ENCODE measurements around the gene TMEM9.

TMEM9 gene

DNA sequence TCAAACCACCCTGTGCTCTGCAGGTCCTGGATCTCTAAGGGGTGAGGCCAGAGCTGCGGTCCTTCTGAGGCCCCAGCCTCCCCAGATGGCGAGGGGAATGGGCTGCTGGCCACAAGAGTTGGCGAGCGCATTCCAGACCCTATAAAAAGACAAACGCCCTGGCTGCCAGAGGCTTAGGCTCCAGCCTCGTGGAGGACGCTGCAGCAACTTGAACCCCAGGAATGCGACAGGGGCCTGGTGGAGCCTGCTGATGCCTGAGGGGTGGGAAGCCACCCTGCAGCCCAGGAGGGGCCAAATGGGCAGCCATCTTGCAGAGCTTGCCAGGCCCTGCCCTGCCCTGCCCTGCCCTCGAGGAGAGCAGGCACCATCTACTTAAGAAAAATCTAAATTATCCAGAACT, 50.6 kb downstream of the TMEM9 start:
- Histone ChIP-seq H3K9me3 (ENCODE audit: control insufficient read depth in 2 of 2, low read length in 2 of 2) (no peaks in the 10 kb centered on the region), H3K4me3 (ENCODE audit: low read length in 2 of 2) (no peak overlapping the region), H3K4me1 (ENCODE audit: control insufficient read depth, insufficient read depth, low read length) (peaks cover 4% of the 10 kb centered on the region), H3K27ac (ENCODE audit: low read length) (no peak overlapping the region), H3K9ac (ENCODE audit: low read length in 2 of 2) (no peak overlapping the region), H3K36me3 (ENCODE audit: control insufficient read depth in 2 of 2, insufficient read depth in 2 of 2, low read length in 2 of 2) (no peaks in the 10 kb centered on the region), H3K27me3 (ENCODE audit: control insufficient read depth in 1 of 2, insufficient read depth in 2 of 2, low read length in 2 of 2) (no peaks in the 10 kb centered on the region)

- no peaks in the 10 kb centered on the region for H3K9me3 ChIP-seq (ENCODE audit: control insufficient read depth in 2 of 2, low read length in 2 of 2)
- peaks cover 4% of the 10 kb centered on the region for H3K4me1 ChIP-seq (ENCODE audit: control insufficient read depth, insufficient read depth, low read length)
- H3K36me3 ChIP-seq (ENCODE audit: control insufficient read depth in 2 of 2, insufficient read depth in 2 of 2, low read length in 2 of 2) = no peaks in the 10 kb centered on the region
- peaks cover 0 to 3% of the 10 kb centered on the region in 2 donors for H3K27me3 ChIP-seq (ENCODE audit: control insufficient read depth in 1 of 2, insufficient read depth in 2 of 2, low read length in 2 of 2)
- H3K27ac ChIP-seq (ENCODE audit: low read length) = no peak overlapping the region
- H3K4me3 ChIP-seq (ENCODE audit: low read length in 2 of 2) = no peak overlapping the region
- no peak overlapping the region for H3K9ac ChIP-seq (ENCODE audit: low read length in 2 of 2)
Observed at GRCh38 chr1:201100169-201100930, 53.9 kb downstream of the TMEM9 start.

DNA sequence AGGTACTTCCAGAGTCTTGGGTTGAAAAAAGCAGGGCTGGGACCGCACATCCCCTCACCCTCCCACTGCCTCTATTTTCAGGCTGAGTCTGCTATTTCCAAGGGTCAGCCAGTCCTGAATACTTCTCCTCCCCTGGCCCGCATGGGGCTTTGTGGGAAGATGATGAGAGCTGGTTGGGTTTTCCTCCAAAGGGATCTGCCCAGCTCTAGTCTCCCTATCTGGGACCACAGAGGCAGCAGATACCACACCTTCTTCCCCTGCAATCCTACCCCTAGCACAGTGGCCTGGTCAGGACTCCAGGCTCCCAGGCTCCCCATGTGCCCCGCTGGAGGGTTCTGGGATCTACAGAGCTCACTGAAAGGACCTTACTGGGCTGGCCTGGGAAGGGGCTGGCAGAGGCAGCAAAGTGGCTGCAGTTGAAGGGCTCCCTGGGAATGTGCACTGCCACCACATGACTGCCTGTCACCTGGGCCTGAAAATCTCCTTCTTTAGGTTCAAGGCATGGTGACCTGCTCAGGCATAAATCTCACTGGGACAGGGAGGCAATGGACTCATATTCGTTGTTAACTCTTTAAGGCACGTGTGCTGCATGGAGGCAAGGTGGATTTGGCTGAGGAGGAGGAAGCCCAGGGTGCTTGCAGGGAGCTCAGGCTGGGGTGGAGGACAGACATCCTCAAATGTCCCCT, 55.1 kb downstream of the TMEM9 start:
- Histone ChIP-seq H3K4me1 (ENCODE audit: control insufficient read depth, insufficient read depth, low read length) (peaks cover 3% of the 10 kb centered on the region), H3K27ac (ENCODE audit: low read length) (no peak overlapping the region), H3K36me3 (ENCODE audit: control insufficient read depth in 2 of 2, insufficient read depth in 2 of 2, low read length in 2 of 2) (no peaks in the 10 kb centered on the region), H3K9ac (ENCODE audit: low read length in 2 of 2) (no peak overlapping the region), H3K27me3 (ENCODE audit: control insufficient read depth in 1 of 2, insufficient read depth in 2 of 2, low read length in 2 of 2) (peaks cover 0 to 3% of the 10 kb centered on the region in 2 donors), H3K4me3 (ENCODE audit: low read length in 2 of 2) (no peak overlapping the region), H3K9me3 (ENCODE audit: control insufficient read depth in 2 of 2, low read length in 2 of 2) (no peaks in the 10 kb centered on the region)

DNA sequence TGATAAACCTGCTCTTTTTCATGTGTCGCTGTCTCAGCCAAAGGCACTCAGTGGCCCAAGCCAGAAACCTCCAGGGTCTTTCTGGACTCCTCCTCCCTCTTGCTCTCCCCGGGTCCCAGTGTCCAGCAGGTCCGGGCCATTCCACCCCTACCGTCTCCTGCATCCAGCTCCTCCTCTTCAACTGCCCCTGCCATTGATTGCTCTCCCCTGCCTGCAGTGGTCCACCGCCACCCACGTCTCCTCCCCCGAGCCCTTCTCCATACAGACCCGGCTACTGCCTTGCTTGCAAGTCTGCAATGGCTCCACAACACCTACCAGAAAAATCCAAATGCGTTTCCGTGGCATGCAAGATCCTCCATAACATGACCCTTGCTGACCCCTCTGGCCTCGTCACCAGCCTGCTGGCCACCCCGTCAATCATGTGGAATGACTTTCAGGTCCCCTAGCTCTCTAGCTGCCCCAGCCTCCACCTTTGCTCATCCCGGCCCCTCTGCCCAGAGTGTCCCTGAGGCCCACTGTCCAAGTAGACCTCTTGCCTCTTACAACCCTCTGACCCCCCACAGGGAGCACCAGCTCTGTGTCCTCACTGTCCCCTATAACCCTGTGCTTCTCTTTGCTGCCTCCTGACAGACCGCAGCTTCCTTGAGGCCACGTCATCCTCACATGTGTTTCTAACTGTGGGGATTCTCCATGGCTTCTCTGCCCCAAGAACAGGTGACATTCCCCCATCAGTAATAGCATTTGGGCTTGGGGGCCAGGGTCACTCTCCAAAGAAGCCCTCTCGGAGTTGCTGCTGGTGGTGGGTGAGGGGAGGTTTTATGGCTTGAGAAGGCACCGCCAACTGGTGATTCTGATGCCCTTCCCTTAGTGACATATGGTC, 57.1 kb downstream of the TMEM9 start:
- no peaks in the 10 kb centered on the region for H3K4me1 ChIP-seq (ENCODE audit: control insufficient read depth, insufficient read depth, low read length)
- H3K9ac ChIP-seq (ENCODE audit: low read length in 2 of 2) = no peak overlapping the region
- H3K4me3 ChIP-seq (ENCODE audit: low read length in 2 of 2) = no peak overlapping the region
- H3K36me3 ChIP-seq (ENCODE audit: control insufficient read depth in 2 of 2, insufficient read depth in 2 of 2, low read length in 2 of 2) = no peaks in the 10 kb centered on the region
- peaks cover 0 to 3% of the 10 kb centered on the region in 2 donors for H3K27me3 ChIP-seq (ENCODE audit: control insufficient read depth in 1 of 2, insufficient read depth in 2 of 2, low read length in 2 of 2)
- no peak overlapping the region for H3K27ac ChIP-seq (ENCODE audit: low read length)
- no peaks in the 10 kb centered on the region for H3K9me3 ChIP-seq (ENCODE audit: control insufficient read depth in 2 of 2, low read length in 2 of 2)

GRCh38 chr1:201096041-201096461, 58.2 kb downstream of the TMEM9 start:
- H3K4me1 ChIP-seq (ENCODE audit: control insufficient read depth, insufficient read depth, low read length) = peaks cover 2% of the 10 kb centered on the region
- no peak overlapping the region for H3K9ac ChIP-seq (ENCODE audit: low read length in 2 of 2)

DNA sequence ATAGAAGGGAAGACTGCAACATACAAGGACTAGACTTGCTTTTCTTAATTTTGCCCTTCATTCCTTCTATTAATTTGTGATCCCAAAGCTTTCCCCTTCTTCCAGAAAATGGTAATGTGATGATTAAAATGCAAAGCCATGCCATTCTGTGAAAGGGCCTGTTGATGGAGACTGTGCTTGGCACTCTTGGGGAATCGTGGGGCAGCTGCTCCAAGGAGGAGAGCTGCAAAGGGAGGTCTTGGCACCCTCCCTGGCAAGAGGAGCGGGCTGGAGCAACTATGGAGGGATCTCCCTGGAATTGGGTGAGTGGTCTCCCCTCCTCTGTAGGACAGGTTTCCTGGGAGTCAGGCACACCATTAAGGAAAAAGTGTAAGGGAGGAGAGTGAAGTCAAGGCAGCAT, 58.7 kb downstream of the TMEM9 start:
- peaks cover 0 to 3% of the 10 kb centered on the region in 2 donors for H3K27me3 ChIP-seq (ENCODE audit: control insufficient read depth in 1 of 2, insufficient read depth in 2 of 2, low read length in 2 of 2)
- no peak overlapping the region for H3K27ac ChIP-seq (ENCODE audit: low read length)
- H3K9ac ChIP-seq (ENCODE audit: low read length in 2 of 2) = no peak overlapping the region
- no peaks in the 10 kb centered on the region for H3K36me3 ChIP-seq (ENCODE audit: control insufficient read depth in 2 of 2, insufficient read depth in 2 of 2, low read length in 2 of 2)
- no peaks in the 10 kb centered on the region for H3K9me3 ChIP-seq (ENCODE audit: control insufficient read depth in 2 of 2, low read length in 2 of 2)
- no peak overlapping the region for H3K4me3 ChIP-seq (ENCODE audit: low read length in 2 of 2)
- H3K4me1 ChIP-seq (ENCODE audit: control insufficient read depth, insufficient read depth, low read length) = peaks cover 3% of the 10 kb centered on the region

More at GRCh38 chr1:201096041-201096461, 58.2 kb downstream of the TMEM9 start:
- H3K27ac ChIP-seq (ENCODE audit: low read length) = no peak overlapping the region
- H3K4me3 ChIP-seq (ENCODE audit: low read length in 2 of 2) = no peak overlapping the region
- peaks cover 0 to 3% of the 10 kb centered on the region in 2 donors for H3K27me3 ChIP-seq (ENCODE audit: control insufficient read depth in 1 of 2, insufficient read depth in 2 of 2, low read length in 2 of 2)
- H3K9me3 ChIP-seq (ENCODE audit: control insufficient read depth in 2 of 2, low read length in 2 of 2) = no peaks in the 10 kb centered on the region
- no peaks in the 10 kb centered on the region for H3K36me3 ChIP-seq (ENCODE audit: control insufficient read depth in 2 of 2, insufficient read depth in 2 of 2, low read length in 2 of 2)

DNA sequence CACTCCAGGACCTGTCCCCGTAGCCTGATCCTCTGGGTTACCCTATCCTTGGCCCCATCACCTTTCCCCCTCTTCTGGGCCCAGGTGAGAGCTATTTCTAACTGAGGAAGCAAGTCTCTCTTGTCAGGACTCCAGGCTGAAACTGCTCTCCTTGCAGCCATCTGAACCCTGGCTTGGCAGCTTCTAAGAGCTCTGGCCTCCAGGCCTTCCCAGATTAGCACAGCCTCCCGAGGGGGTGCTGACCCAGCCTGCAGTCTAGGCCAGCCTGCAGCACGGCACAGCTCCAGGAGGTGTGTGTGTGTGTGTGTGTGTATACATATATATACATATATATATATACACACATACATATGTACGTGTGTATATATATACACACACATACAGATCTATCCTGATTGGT, 59.4 kb downstream of the TMEM9 start:
- H3K4me3 ChIP-seq (ENCODE audit: low read length in 2 of 2) = no peak overlapping the region

GRCh38 chr1:201093962-201094361, 60.3 kb downstream of the TMEM9 start:
- H3K27ac ChIP-seq (ENCODE audit: low read length) = no peak overlapping the region
- H3K9me3 ChIP-seq (ENCODE audit: control insufficient read depth in 2 of 2, low read length in 2 of 2) = no peaks in the 10 kb centered on the region
- no peak overlapping the region for H3K9ac ChIP-seq (ENCODE audit: low read length in 2 of 2)
- H3K27me3 ChIP-seq (ENCODE audit: control insufficient read depth in 1 of 2, insufficient read depth in 2 of 2, low read length in 2 of 2) = peaks cover 0 to 3% of the 10 kb centered on the region in 2 donors
- H3K36me3 ChIP-seq (ENCODE audit: control insufficient read depth in 2 of 2, insufficient read depth in 2 of 2, low read length in 2 of 2) = no peaks in the 10 kb centered on the region
- peaks cover 3% of the 10 kb centered on the region for H3K4me1 ChIP-seq (ENCODE audit: control insufficient read depth, insufficient read depth, low read length)
- no peak overlapping the region for H3K4me3 ChIP-seq (ENCODE audit: low read length in 2 of 2)

More for the DNA sequence above, 59.4 kb downstream of the TMEM9 start:
- Histone ChIP-seq H3K4me1 (ENCODE audit: control insufficient read depth, insufficient read depth, low read length) (peaks cover 3% of the 10 kb centered on the region), H3K9ac (ENCODE audit: low read length in 2 of 2) (no peak overlapping the region), H3K36me3 (ENCODE audit: control insufficient read depth in 2 of 2, insufficient read depth in 2 of 2, low read length in 2 of 2) (no peaks in the 10 kb centered on the region), H3K27me3 (ENCODE audit: control insufficient read depth in 1 of 2, insufficient read depth in 2 of 2, low read length in 2 of 2) (peaks cover 0 to 3% of the 10 kb centered on the region in 2 donors), H3K27ac (ENCODE audit: low read length) (no peak overlapping the region), H3K9me3 (ENCODE audit: control insufficient read depth in 2 of 2, low read length in 2 of 2) (no peaks in the 10 kb centered on the region)

DNA sequence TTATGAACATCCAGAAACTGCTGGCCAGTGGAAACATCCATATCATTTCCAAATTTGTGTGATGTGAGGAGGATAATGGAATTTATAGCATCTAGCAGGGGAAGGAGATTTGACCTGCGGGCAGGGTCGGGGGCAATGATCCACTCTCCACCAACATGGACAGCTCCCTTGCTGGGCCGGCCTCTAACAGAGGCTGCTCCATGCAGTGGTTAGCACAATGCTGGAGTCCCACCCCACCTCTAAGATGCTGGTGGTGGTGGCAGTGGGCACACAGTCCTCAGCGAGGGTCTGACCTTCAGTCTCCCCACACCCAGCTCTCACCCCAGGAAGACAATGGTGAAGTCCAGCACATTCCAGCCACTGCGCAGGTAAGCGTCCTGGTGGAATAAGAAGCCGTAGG, 60.7 kb downstream of the TMEM9 start:
- no peaks in the 10 kb centered on the region for H3K36me3 ChIP-seq (ENCODE audit: control insufficient read depth in 2 of 2, insufficient read depth in 2 of 2, low read length in 2 of 2)
- no peak overlapping the region for H3K4me3 ChIP-seq (ENCODE audit: low read length in 2 of 2)
- H3K27me3 ChIP-seq (ENCODE audit: control insufficient read depth in 1 of 2, insufficient read depth in 2 of 2, low read length in 2 of 2) = peaks cover 0 to 3% of the 10 kb centered on the region in 2 donors
- no peak overlapping the region for H3K27ac ChIP-seq (ENCODE audit: low read length)
- H3K9ac ChIP-seq (ENCODE audit: low read length in 2 of 2) = no peak overlapping the region
- H3K9me3 ChIP-seq (ENCODE audit: control insufficient read depth in 2 of 2, low read length in 2 of 2) = no peaks in the 10 kb centered on the region
- peaks cover 3% of the 10 kb centered on the region for H3K4me1 ChIP-seq (ENCODE audit: control insufficient read depth, insufficient read depth, low read length)

DNA sequence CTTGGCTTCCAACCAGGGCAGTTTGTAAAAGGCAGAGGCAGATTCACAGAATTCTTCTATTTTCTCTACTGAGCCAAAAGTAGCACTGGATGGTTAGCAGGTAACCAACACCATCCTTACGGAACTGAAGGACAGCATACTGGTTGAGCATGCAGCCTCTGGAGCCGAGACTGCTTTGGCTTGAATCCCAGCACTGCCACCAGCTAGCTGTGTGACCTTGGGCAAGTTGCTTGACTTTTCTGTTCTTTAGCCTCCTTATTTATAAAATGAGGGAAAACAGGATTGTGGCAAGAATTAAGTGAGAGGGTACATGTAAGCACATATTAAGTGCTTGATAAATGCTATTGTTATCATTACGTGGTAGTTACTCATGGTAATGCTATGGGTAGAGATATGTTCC, 61.5 kb downstream of the TMEM9 start:
- H3K36me3 ChIP-seq (ENCODE audit: control insufficient read depth in 2 of 2, insufficient read depth in 2 of 2, low read length in 2 of 2) = no peaks in the 10 kb centered on the region
- no peak overlapping the region for H3K27ac ChIP-seq (ENCODE audit: low read length)
- H3K4me3 ChIP-seq (ENCODE audit: low read length in 2 of 2) = no peak overlapping the region
- no peak overlapping the region for H3K9ac ChIP-seq (ENCODE audit: low read length in 2 of 2)
- no peaks in the 10 kb centered on the region for H3K9me3 ChIP-seq (ENCODE audit: control insufficient read depth in 2 of 2, low read length in 2 of 2)
- no peaks in the 10 kb centered on the region for H3K27me3 ChIP-seq (ENCODE audit: control insufficient read depth in 1 of 2, insufficient read depth in 2 of 2, low read length in 2 of 2)
- H3K4me1 ChIP-seq (ENCODE audit: control insufficient read depth, insufficient read depth, low read length) = peaks cover 3% of the 10 kb centered on the region
